ENCODE data around the gene PARN. TPM values are rescaled to one million over a fixed set of nuclear protein-coding genes. Genes with fewer than 3 reads are reported as not detected.

Gene PARN
- total and polyA plus RNA-seq, 2 of the 4 experiments (the other 2 are of a cell fraction), result 24.6 to 25.1 TPM

DNA sequence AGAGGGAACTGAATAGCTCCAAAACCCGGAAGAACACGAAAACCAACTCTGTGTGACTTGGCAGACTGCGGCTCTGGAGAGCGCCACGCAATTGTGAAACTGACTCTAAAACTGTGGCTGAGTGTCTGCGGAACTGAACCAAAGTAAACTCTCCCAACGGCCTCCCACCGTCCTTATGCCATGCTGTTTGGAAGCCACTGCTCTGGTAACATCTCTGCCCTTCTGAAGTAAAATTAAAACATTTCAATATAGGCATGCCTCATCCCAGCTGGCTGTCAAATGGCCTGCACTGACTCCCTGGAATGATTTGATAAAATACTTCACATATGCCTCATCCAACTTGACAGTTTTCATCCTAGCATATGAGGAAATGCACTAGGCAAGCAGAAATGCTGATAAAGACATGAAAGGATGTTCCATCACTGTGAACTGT, 70.2 kb downstream of the PARN start:
- H3K79me1 ChIP-seq (ENCODE audit: low read depth in 1 of 2, low read length in 2 of 2), result peaks cover 0 to 13% of the 10 kb centered on the region in 2 experiments; a peak in 2 of 4 replicates
- intact Hi-C loops (cut with micrococcal nuclease) (no loop called here), dilution Hi-C loops (cut with HindIII; ENCODE audit: low sequenced_read_pairs, unreplicated experiment) (no loop called here), in situ Hi-C loops (cut with MboI; ENCODE audit: low sequenced_read_pairs) (no loop called here)
- H3K4me1 ChIP-seq (ENCODE audit: control insufficient read depth, insufficient read depth, low read length), result no peaks in the 10 kb centered on the region; the same call in 1 of the 2 replicates
- ChIA-PET POLR2A (ENCODE audit: unreplicated experiment) (no interaction called here), CTCF (interaction anchor here (1.0 kb wide), 1 partner anchor 74 kb away, joined by 3 read pairs; no protein-coding TSS in a partner anchor)
- no peak overlapping the region for H2BK15ac ChIP-seq (ENCODE audit: low read depth, low read length)
- no peak overlapping the region for H2AK5ac ChIP-seq (ENCODE audit: low read depth, low read length)
- ATAC-seq (ENCODE audit: low read depth) (0 out of 2 replicates have a peak, but pooled peaks have one; percentile 33), DNase-seq (no peak)
- no peak overlapping the region for H2AFZ ChIP-seq (replicated peaks; ENCODE audit: low read length, poor library complexity)
- H2AK9ac ChIP-seq (replicated peaks; ENCODE audit: low read depth, low read length, poor library complexity), result no peak overlapping the region
- no peak overlapping the region for H4K91ac ChIP-seq (ENCODE audit: insufficient read depth, low read depth, low read length)
- H3K27ac ChIP-seq (ENCODE audit: insufficient read depth, low read length), result no peak overlapping the region
- no peaks in the 10 kb centered on the region for H3K36me3 ChIP-seq (ENCODE audit: control insufficient read depth, insufficient read depth, low read length)
- no peak overlapping the region for H3K18ac ChIP-seq (ENCODE audit: low read depth, low read length)
- no peaks in the 10 kb centered on the region for H3K27me3 ChIP-seq (ENCODE audit: control insufficient read depth, insufficient read depth, low read length)
- no peak overlapping the region for H2BK5ac ChIP-seq (ENCODE audit: low read depth, low read length, poor library complexity, severe bottlenecking)
- no peak overlapping the region for H3K56ac ChIP-seq (ENCODE audit: extremely low read depth, insufficient read depth, low read length)
- no peak overlapping the region for H2BK20ac ChIP-seq (ENCODE audit: low read depth, low read length)
- 80% methylated on average over 1 of the region's 8 CpGs; no CpG with 5 or more reads in 1 of the 2 experiments for WGBS, 2 experiments (ENCODE audit: extremely low coverage in 2 of 2, insufficient read length in 1 of 2)
- TF ChIP-seq POLR2A (IDR thresholded peaks at IDR 0.05; ENCODE audit: low read depth, low read length), result no peak
- TF ChIP-seq CHD1 (IDR thresholded peaks at IDR 0.05; ENCODE audit: low read depth, low read length), result no peak
- TF ChIP-seq, protein P1, sequence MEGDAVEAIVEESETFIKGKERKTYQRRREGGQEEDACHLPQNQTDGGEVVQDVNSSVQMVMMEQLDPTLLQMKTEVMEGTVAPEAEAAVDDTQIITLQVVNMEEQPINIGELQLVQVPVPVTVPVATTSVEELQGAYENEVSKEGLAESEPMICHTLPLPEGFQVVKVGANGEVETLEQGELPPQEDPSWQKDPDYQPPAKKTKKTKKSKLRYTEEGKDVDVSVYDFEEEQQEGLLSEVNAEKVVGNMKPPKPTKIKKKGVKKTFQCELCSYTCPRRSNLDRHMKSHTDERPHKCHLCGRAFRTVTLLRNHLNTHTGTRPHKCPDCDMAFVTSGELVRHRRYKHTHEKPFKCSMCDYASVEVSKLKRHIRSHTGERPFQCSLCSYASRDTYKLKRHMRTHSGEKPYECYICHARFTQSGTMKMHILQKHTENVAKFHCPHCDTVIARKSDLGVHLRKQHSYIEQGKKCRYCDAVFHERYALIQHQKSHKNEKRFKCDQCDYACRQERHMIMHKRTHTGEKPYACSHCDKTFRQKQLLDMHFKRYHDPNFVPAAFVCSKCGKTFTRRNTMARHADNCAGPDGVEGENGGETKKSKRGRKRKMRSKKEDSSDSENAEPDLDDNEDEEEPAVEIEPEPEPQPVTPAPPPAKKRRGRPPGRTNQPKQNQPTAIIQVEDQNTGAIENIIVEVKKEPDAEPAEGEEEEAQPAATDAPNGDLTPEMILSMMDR (conservative IDR thresholded peaks at IDR 0.05; ENCODE audit: low read depth, low read length), result no peak
- TF ChIP-seq RAD21 (IDR thresholded peaks at IDR 0.05; ENCODE audit: low read length), result no peak
- TF ChIP-seq CEBPB (IDR thresholded peaks at IDR 0.05; ENCODE audit: low read depth, low read length), result no peak
- TF ChIP-seq, protein P2, sequence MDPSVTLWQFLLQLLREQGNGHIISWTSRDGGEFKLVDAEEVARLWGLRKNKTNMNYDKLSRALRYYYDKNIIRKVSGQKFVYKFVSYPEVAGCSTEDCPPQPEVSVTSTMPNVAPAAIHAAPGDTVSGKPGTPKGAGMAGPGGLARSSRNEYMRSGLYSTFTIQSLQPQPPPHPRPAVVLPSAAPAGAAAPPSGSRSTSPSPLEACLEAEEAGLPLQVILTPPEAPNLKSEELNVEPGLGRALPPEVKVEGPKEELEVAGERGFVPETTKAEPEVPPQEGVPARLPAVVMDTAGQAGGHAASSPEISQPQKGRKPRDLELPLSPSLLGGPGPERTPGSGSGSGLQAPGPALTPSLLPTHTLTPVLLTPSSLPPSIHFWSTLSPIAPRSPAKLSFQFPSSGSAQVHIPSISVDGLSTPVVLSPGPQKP (IDR thresholded peaks at IDR 0.05; ENCODE audit: borderline replicate concordance, low read depth, low read length), result no peak
- no peak for TF ChIP-seq RCOR1 (IDR thresholded peaks at IDR 0.05; ENCODE audit: insufficient replicate concordance, low read length)
- no peak for TF ChIP-seq SMC3 (IDR thresholded peaks at IDR 0.05; ENCODE audit: low read depth, low read length)
- no peak for TF ChIP-seq FOS (IDR thresholded peaks at IDR 0.05; ENCODE audit: low read depth, low read length)
- TF ChIP-seq MAFK (IDR thresholded peaks at IDR 0.05; ENCODE audit: low read depth, low read length), result no peak
- no peak for TF ChIP-seq MXI1 (IDR thresholded peaks at IDR 0.05; ENCODE audit: borderline replicate concordance, low read depth, low read length)
- TF ChIP-seq, protein P3, sequence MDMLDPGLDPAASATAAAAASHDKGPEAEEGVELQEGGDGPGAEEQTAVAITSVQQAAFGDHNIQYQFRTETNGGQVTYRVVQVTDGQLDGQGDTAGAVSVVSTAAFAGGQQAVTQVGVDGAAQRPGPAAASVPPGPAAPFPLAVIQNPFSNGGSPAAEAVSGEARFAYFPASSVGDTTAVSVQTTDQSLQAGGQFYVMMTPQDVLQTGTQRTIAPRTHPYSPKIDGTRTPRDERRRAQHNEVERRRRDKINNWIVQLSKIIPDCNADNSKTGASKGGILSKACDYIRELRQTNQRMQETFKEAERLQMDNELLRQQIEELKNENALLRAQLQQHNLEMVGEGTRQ (IDR thresholded peaks at IDR 0.05; ENCODE audit: low read depth, low read length), result no peak
- no peak for TF ChIP-seq RFX5 (IDR thresholded peaks at IDR 0.05; ENCODE audit: low read depth, low read length)
- TF ChIP-seq NFE2L2 (IDR thresholded peaks at IDR 0.05; ENCODE audit: low read depth, low read length), result no peak
- no peaks in the 10 kb centered on the region; the same call in 1 of the 2 replicates for H4K20me1 ChIP-seq (ENCODE audit: insufficient read depth, low read length)
- no peak overlapping the region for H3K9ac ChIP-seq (ENCODE audit: low read depth, low read length)
- H4K5ac ChIP-seq (ENCODE audit: low read depth, low read length), result no peak overlapping the region
- no peak overlapping the region for H3K4me2 ChIP-seq (ENCODE audit: low read depth, low read length)
- BruUV-seq (replicated peaks), result no TSS peak
- no peaks in the 10 kb centered on the region for H3K9me3 ChIP-seq (ENCODE audit: control insufficient read depth, insufficient read depth, low read length)
- H3K4me3 ChIP-seq (ENCODE audit: insufficient read depth, low read depth, low read length), result no peak overlapping the region
- H3K4ac ChIP-seq (ENCODE audit: low read depth, low read length), result no peak overlapping the region
- no peak overlapping the region for H4K8ac ChIP-seq (ENCODE audit: low read depth in 2 of 2, low read length in 2 of 2)
- H3K9me1 ChIP-seq (ENCODE audit: insufficient read depth, low read length), result peaks cover 11% of the 10 kb centered on the region; the same call in 1 of the 2 replicates
- H2BK120ac ChIP-seq (ENCODE audit: low read depth, low read length), result no peak overlapping the region
- H3K14ac ChIP-seq (replicated peaks; ENCODE audit: low read depth, low read length), result no peak overlapping the region
- H3K23ac ChIP-seq (ENCODE audit: low read depth, low read length), result no peak overlapping the region; the same call in 1 of the 2 replicates
